PC-9 (cell line): Measurements from ENCODE around the gene POLR1D. TPM values are rescaled to one million over a fixed set of nuclear protein-coding genes. Genes with fewer than 3 reads are reported as not detected.

Source experiments
- BruUV-seq: library from RNA; stranded (reverse); fragments of 400-500 nt; replicated peaks from 2 replicates; lab custom pipeline; 2021; lab: Mats Ljungman, UMichigan
- CTCF ChIA-PET: fragments of 300-600 bp; sonication (Branson Sonifier 250); formaldehyde crosslinking; loops from one replicate; lab custom pipeline; 2022; ENCODE audit warnings: antibody characterized with exemption; lab: Charles Lee
- POLR2A ChIA-PET: fragments of 300-600 bp; sonication (Branson Sonifier 250); formaldehyde crosslinking; loops from one replicate; lab custom pipeline; 2022; ENCODE audit warnings: antibody characterized with exemption; ENCODE audit not compliant: unreplicated experiment; lab: Charles Lee
- DNase-seq, 2 experiments: peaks; one replicate each; pipeline versions ENCODE4 v3.0.0 to v3.0.0-alpha.2; 2015 to 2022; ENCODE audit warnings: mixed read lengths in 1 of 2
- H2AFZ ChIP-seq: fragments of 200-600 bp; sonication (generic); 2 replicates; pipeline ENCODE4 v1.8.1; 2017; ENCODE audit warnings: antibody characterized with exemption
- H3F3A ChIP-seq: fragments of 200-600 bp; sonication (generic); 2 replicates; pipeline ENCODE4 v1.8.1; 2017; ENCODE audit warnings: antibody characterized with exemption, mild to moderate bottlenecking, low read depth; ENCODE audit not compliant: insufficient read depth
- H3K27ac ChIP-seq: fragments of 200-600 bp; sonication (generic); 2 replicates; pipeline ENCODE4 v1.6.1; 2016; ENCODE audit warnings: mixed run types
- H3K27me3 ChIP-seq: fragments of 200-600 bp; sonication (generic); 2 replicates; pipeline ENCODE4 v1.6.1; 2016; ENCODE audit warnings: low read depth, mixed run types; ENCODE audit not compliant: insufficient read depth
- H3K36me3 ChIP-seq: fragments of 200-600 bp; sonication (generic); 2 replicates; pipeline ENCODE4 v1.6.1; 2016; ENCODE audit warnings: low read depth, mixed run types
- H3K4me1 ChIP-seq: fragments of 200-600 bp; sonication (generic); replicated peaks from 2 replicates; pipeline ENCODE4 v1.6.1; 2016; ENCODE audit warnings: mixed run types; ENCODE audit not compliant: insufficient read depth
- H3K4me2 ChIP-seq: fragments of 200-600 bp; sonication (generic); 2 replicates; pipeline ENCODE4 v1.6.1; 2017; ENCODE audit warnings: mixed run types
- H3K4me3 ChIP-seq: fragments of 200-600 bp; sonication (generic); 2 replicates; pipeline ENCODE4 v1.6.1; 2016; ENCODE audit warnings: mixed run types
- H3K79me2 ChIP-seq: fragments of 200-600 bp; sonication (generic); 2 replicates; pipeline ENCODE4 v1.6.1; 2017; ENCODE audit warnings: low read depth, mixed run types
- H3K9me2 ChIP-seq: fragments of 200-600 bp; sonication (generic); 2 replicates; pipeline ENCODE4 v1.8.1; 2017; ENCODE audit warnings: mild to moderate bottlenecking; ENCODE audit not compliant: insufficient read depth
- H3K9me3 ChIP-seq: fragments of 200-600 bp; sonication (generic); 2 replicates; pipeline ENCODE4 v1.8.1; 2016; ENCODE audit warnings: low read depth; ENCODE audit not compliant: insufficient read depth
- H4K20me1 ChIP-seq: fragments of 200-600 bp; sonication (generic); 2 replicates; pipeline ENCODE4 v1.8.1; 2017; ENCODE audit not compliant: insufficient read depth
- CTCF ChIP-seq: fragments of 200-600 bp; sonication (generic); conservative IDR thresholded peaks from 2 replicates; pipeline ENCODE4 v1.6.1; 2017; ENCODE audit warnings: mixed run types, antibody characterized with exemption, mild to moderate bottlenecking, moderate library complexity
- EZH2 ChIP-seq: fragments of 200-600 bp; sonication (generic); IDR thresholded peaks from 2 replicates; pipeline ENCODE4 v1.8.0; 2017; ENCODE audit warnings: antibody characterized with exemption, low read depth
- intact Hi-C: fragments of 100-400 bp; cut with micrococcal nuclease; formaldehyde crosslinking; loops from one replicate; pipeline ENCODE4 v1.10.0; 2022; ENCODE audit not compliant: unreplicated experiment
- total RNA-seq: library from RNA; stranded (reverse); gene quantifications from 2 replicates; pipeline ENCODE4 v1.2.3, GENCODE V29; 2021

The POLR1D gene
- total RNA-seq, 1 experiment from 2014 or later, result 119 TPM

DNA sequence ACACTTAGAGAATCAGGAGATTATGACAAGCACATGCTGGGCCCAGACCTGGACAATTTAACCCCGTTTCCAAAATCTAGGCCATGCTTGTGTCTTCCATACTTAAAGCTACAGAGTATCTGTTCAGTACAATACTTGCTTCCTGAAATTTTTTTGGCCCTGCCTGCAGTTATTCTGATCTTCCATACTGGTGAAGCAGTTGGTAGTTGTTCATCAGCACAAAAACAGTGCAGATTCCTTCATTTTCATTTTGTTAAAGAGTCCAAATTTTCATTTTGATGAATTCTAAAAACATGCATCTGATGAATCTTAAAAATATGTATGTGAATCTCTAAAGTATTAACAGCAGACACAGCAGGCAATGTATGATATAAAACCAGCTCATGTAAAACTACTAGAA lies 49.2 kb downstream of the POLR1D start:
- POLR2A ChIA-PET, result no interaction called here
- CTCF ChIA-PET, result no interaction called here
- intact Hi-C loops, result no loop called here

DNA sequence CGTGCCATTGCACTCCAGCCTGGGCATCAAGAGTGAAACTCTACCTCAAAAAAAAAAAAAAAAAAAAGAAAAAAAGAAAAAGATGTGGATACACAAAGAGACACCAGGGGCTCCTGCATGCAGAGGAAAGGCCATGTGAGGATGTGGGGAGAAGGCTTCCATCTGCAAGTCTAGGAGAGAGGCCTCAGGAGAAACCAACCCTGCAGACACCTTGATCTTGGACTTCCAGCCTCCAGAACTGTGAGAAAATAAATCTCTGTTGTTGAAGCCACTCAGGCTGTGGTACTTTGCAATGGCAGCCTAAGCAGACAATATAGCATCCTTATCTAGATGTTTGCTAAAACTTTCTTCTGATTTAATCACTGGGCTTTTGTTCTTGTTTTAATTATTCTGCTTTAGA lies 50.3 kb downstream of the POLR1D start:
- POLR2A ChIA-PET, result no interaction called here
- intact Hi-C loops, result no loop called here
- no peaks in the 10 kb centered on the region for H3K9me2 ChIP-seq

More for the DNA sequence above, 49.2 kb downstream of the POLR1D start:
- H3K79me2 ChIP-seq, result no peaks in the 10 kb centered on the region
- TF ChIP-seq CTCF, result no peak
- no peak for TF ChIP-seq EZH2
- DNase-seq, result no peak
- H3K4me3 ChIP-seq, result no peak overlapping the region
- H3K27ac ChIP-seq, result no peak overlapping the region
- H3K4me2 ChIP-seq, result no peak overlapping the region
- no peaks in the 10 kb centered on the region; the same call in none of the 2 replicates for H3F3A ChIP-seq
- no peaks in the 10 kb centered on the region for H3K9me3 ChIP-seq
- no peaks in the 10 kb centered on the region for H3K27me3 ChIP-seq
- no peaks in the 10 kb centered on the region for H3K36me3 ChIP-seq
- no peaks in the 10 kb centered on the region for H3K9me2 ChIP-seq
- no peaks in the 10 kb centered on the region for H4K20me1 ChIP-seq
- BruUV-seq, result no TSS peak
- H3K4me1 ChIP-seq, result no peaks in the 10 kb centered on the region
- H2AFZ ChIP-seq, result no peak overlapping the region

More for the DNA sequence above, 50.3 kb downstream of the POLR1D start:
- no peak for DNase-seq
- Histone ChIP-seq H3K27me3 (no peaks in the 10 kb centered on the region), H3K36me3 (no peaks in the 10 kb centered on the region), H2AFZ (no peak overlapping the region), H3K4me1 (peaks cover 1% of the 10 kb centered on the region; the same call in 1 of the 2 replicates), H3F3A (peaks cover 1% of the 10 kb centered on the region; the same call in 1 of the 2 replicates), H4K20me1 (no peaks in the 10 kb centered on the region), H3K4me3 (no peak overlapping the region), H3K9me3 (no peaks in the 10 kb centered on the region), H3K4me2 (no peak overlapping the region), H3K27ac (no peak overlapping the region), H3K79me2 (no peaks in the 10 kb centered on the region)
- no peak for TF ChIP-seq EZH2
- TF ChIP-seq CTCF, result no peak
- CTCF ChIA-PET, result no interaction called here
- no TSS peak for BruUV-seq

Other genes with a start within 250 kb of the POLR1D start
- 105 and 130 TPM in 2 replicates for gene GTF3A, start 197.3 kb upstream of the POLR1D start, total RNA-seq
- gene MTIF3, start 171.3 kb upstream of the POLR1D start, total RNA-seq, result 22.9 and 28.3 TPM in 2 replicates
- 7.0 and 7.1 TPM in 2 replicates for gene LNX2, start 1.4 kb upstream of the POLR1D start, total RNA-seq
- gene GSX1, start 170.6 kb downstream of the POLR1D start, total RNA-seq, result not detected in 2 replicates